Measurements from ENCODE around the gene PRR11.

- TF ChIP-seq, protein P1, sequence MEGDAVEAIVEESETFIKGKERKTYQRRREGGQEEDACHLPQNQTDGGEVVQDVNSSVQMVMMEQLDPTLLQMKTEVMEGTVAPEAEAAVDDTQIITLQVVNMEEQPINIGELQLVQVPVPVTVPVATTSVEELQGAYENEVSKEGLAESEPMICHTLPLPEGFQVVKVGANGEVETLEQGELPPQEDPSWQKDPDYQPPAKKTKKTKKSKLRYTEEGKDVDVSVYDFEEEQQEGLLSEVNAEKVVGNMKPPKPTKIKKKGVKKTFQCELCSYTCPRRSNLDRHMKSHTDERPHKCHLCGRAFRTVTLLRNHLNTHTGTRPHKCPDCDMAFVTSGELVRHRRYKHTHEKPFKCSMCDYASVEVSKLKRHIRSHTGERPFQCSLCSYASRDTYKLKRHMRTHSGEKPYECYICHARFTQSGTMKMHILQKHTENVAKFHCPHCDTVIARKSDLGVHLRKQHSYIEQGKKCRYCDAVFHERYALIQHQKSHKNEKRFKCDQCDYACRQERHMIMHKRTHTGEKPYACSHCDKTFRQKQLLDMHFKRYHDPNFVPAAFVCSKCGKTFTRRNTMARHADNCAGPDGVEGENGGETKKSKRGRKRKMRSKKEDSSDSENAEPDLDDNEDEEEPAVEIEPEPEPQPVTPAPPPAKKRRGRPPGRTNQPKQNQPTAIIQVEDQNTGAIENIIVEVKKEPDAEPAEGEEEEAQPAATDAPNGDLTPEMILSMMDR (conservative IDR thresholded peaks at IDR 0.05): peak; percentile 95
- TF ChIP-seq ZFX (IDR thresholded peaks at IDR 0.05): no peak
These were observed 65.0 kb downstream of the PRR11 start, which contains the start of gene GDPD1 for GRCh38 chr17:59220328-59221158.

Data from C4-2B (cell line).